ENCODE results near the gene CPNE4.

The CPNE4 gene

GRCh38 chr3:131692356-131692755 lies 342.5 kb downstream of the CPNE4 start:
- DNase-seq (ENCODE audit: low read depth): no peak

DNA sequence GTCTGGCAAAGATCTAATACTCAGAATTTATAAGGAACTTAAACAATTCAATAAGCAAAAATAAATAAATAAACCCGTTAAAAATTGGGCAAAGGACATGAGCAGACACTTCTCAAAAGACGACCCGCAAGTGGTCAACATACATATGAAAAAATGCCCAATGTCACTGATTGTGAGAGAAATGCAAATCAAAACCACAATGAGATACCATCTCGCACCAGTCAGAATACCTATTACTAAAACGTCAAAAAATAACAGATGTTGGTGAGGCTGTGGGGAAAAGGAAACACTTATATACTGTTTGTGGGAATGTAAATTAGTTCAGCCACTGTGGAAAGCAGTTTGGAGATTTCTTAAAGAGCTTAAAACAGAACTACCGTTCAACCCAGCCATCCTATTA lies 344.0 kb downstream of the CPNE4 start:
- no peak for DNase-seq (ENCODE audit: low read depth)

DNA sequence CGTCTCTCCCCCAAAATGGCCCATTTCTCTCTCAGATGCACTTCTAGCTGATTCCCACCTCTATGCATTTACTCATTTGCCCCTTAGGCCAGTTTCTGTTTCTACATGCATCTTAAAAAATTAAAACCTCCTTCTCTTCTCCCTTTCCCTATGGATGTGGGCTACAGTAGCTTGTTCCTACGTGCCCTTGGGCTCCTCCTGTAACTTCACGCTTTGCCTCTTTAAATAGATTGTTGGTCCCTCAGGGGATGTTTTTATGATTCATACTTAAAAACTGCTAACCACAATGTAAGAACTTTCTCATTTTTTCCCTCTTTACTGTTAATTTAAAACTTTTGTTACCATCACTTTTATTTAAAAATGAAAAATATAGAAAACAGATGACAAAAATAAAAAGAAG lies 346.4 kb downstream of the CPNE4 start:
- peak; percentile 45 for DNase-seq (ENCODE audit: low read depth)

- no peak for DNase-seq (ENCODE audit: low read depth)
These were observed 365.2 kb downstream of the CPNE4 start for GRCh38 chr3:131669600-131669999.

GRCh38 chr3:131658771-131659170 lies 376.0 kb downstream of the CPNE4 start:
- no peak for DNase-seq (ENCODE audit: low read depth)

DNA sequence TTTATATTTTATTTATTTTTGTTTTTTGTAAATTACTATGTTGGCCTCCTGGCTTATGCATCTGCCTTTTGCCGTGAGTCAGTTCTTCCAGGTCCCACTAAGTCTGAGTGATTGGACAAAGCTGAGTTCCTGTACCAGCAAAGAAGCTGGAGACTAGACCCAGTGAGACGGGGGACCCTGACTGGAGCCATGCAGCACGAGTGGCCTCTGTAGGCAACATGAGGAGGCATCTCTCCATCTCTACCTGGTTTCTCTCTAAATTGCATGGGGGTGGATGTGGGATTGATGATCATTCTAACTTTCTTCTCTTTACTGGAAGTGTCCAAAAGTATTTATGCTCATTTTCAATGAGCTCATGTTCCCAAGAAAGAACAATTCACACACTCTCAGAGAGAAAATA lies 376.7 kb downstream of the CPNE4 start:
- DNase-seq (ENCODE audit: low read depth): peak; percentile 1

- peak; percentile 6 for DNase-seq (ENCODE audit: low read depth)
These were observed 379.6 kb downstream of the CPNE4 start for GRCh38 chr3:131655070-131655690.

DNA sequence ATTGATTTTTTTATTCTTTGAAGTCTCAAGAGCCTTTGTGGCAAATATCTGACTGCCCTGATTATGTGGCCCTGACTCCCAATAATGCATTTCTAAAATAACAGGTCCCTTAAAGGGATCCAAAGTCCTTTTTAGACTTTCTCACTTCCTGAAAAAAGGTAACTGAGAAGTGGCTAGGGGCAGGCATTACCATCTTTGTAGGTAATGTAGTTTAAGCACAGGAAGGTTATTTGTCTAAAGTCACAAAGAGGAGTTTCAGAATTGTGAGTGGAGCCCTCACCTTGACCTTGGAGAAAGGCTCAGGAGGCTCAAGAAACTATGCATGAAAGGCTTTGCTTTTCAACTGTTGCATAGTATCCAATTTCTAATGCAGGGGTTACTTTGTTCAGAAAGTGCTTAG lies 389.2 kb downstream of the CPNE4 start:
- DNase-seq (ENCODE audit: low read depth): no peak

- DNase-seq (ENCODE audit: low read depth): no peak
These were observed 398.5 kb downstream of the CPNE4 start for GRCh38 chr3:131636266-131636775.

DNA sequence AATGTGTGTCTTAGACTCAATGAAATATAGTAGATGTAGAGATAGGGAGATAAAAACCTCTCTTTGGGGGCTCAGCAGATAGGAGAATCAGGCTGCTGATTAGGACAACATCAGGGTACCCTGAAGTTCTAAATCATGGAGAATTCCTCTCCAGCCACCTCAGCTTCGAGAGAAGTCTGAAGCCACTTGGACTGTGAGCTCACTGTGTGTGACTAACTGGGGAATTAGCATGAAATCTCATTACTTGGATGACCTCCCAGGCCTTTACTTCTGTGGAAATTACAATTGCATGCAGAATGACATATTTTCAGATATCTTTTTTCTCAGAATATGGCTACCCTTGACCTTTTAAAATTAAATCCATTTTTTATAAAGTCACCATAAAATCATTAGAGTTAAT lies 404.0 kb downstream of the CPNE4 start:
- DNase-seq (ENCODE audit: low read depth): no peak

DNA sequence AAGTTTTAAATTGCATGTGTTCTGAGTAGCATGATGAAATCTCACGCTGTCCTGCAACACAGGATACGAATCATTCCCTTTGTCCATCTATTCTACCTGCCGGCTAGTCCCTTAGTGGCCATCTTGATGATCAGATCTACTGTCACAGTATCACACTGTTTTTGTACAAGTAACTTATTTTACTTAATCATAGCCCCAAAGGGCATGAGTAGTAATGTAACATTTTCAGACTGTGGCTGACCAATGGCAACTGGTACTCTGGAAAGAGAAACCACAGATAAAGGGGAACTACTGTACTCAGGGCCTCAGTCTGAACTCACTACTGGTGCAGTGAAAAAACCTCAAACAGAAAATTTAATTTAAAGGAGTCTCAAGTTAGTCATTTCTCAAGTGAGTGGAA lies 404.7 kb downstream of the CPNE4 start:
- DNase-seq (ENCODE audit: low read depth): no peak

- DNase-seq (ENCODE audit: low read depth): no peak
These were observed 411.4 kb downstream of the CPNE4 start for GRCh38 chr3:131623431-131623830.

GRCh38 chr3:131622726-131623125 lies 412.1 kb downstream of the CPNE4 start:
- no peak for DNase-seq (ENCODE audit: low read depth)

DNA sequence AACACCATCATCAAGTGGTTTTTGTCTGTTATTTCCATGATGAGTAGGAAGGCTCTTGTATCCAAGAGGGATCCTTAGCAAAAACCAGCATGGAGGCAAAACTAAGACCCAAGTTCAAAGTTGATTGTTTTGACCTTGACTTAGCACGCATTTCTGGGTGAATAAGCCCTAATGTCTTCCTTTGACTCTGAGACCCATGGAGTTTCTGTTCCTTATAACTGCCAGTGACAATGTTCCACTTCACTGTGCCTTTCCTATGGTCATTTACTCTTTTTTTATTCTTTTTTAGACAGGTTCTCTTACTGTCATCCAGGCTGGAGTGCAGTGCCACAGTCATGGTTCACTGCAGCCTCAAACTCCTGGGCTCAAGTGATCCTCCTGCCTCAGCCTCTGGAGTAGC lies 413.8 kb downstream of the CPNE4 start:
- no peak for DNase-seq (ENCODE audit: low read depth)

- no peak for DNase-seq (ENCODE audit: low read depth)
These were observed 415.0 kb downstream of the CPNE4 start for GRCh38 chr3:131619821-131620220.

- no peak for DNase-seq (ENCODE audit: low read depth)
These were observed 418.1 kb downstream of the CPNE4 start for GRCh38 chr3:131616719-131617118.

DNA sequence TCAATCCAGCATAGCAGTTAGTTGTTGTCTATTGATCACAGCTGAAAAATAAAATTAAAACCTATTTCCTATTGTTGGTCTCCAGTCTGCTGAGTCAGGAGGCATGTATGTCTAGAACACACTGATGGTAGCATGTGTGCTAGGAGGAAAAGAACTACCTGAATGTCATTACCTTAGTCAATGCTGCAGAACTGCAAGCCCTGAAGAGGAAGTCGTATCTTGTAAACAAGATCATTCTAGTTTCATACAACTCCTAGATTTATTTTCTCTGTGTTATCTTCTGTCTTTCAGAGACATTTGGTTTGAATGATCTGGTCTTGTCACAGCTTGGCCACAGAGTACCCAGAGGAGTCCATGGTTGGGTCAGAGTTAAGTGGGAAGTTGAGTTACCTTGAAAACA lies 422.1 kb downstream of the CPNE4 start:
- no peak for DNase-seq (ENCODE audit: low read depth)

DNA sequence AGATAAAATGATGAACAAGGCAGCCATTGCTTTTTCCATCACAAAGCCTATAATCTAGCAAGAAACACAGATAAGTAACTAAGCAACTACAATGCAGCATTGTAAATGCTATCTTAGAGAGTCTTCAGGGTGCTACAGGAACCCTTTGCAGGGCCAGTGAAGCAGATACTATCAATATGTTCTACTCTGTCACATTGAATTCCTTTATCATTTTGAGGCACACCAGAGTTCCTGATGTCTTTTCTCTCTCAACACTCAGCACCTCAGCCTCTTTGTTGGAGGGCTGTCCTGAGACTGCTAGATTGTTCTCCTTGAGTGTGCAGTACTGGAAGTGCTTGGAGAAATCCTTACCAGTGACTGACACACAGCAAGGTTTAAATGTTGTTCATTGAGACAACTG lies 424.6 kb downstream of the CPNE4 start:
- no peak for DNase-seq (ENCODE audit: low read depth)

DNA sequence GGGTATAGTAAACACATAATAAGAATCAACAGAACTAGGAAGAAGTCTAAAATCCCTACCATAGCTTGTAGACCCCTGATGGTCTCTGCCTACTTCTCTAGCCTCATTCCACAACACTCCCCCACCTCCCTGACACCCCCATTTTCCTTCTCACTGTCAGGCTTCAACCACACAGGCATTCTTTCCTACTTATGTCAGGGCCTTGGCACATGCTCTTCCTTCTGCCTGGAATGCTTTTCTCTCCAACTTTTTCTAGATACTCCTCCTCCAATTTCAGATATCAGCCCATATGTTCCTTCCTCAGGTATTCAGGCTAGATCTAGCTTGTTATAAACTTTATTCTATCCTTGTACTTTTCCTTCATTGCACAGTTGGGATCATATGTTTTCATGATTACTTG lies 426.1 kb downstream of the CPNE4 start:
- DNase-seq (ENCODE audit: low read depth): no peak

DNA sequence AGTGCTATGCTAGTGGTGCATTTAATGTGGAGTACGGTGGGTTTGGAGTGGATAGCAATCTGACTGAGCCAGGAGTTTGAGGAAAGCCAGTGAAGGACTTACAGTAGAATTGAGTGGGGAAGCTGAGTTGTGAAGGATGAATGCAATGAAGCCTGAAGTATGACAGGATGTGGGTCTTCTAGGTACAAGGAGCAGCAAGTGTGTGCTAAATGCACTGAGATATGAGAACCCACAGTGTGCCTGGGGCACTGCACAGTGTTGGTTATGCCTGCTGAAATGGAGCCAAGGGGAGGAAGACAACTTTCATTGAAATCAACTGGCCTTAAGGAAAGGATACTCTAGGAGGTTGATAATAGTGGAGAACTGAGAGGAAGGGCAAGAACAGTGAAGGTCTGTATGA lies 426.5 kb downstream of the CPNE4 start:
- DNase-seq (ENCODE audit: low read depth): no peak

DNA sequence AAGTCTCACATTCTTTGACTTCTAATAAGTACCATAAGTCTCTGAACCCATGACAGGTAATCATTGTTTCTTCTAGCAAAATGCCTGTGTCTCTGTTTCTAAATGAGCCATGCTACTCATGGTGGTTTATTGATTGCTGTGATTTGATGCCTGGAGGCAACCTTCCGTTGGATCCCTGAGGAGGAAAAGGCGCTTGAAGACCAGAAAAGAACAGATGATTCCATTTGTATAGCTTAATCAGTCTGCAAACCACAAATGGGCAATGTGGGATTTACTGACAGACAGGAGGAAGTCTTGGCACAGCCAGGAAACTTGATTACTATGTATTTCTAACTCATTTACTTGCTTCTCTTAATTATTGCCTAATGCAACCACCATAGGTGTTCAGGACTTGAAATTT lies 428.9 kb downstream of the CPNE4 start:
- no peak for DNase-seq (ENCODE audit: low read depth)

DNA sequence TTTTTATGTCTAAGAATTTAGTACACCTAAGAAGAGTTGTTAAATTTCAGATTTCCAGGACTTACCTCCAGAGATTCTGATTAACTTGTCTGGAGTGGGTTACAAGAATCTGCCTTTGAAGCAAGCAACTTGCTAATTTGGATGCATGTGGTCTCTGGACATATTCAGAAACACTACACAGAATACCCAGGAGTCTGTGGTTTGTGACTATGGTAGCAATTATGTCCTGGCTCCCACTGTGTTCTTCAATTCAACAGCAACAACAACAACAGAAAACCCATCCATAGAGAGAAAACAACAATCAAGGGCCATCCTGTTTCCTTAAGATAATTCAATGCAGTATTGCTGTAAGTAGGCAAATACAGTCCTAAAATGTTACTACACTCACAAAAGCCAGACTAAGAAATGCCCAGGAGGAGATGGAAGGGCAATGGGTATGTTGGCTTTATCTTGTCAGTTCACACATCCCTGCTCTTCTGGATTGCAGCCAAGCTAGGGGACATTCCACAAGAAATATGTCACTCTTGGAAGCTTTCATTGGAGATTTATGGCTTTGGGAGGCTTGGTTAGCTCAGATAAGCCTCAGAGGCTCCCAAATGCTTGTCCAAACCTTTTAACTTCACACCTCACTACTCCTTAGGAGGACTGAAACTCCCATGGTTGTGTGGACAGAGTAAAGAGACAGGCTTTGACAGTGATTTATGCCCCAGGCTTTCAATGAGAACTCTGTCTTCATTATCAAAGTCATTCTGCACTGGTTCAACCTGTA lies 432.6 kb downstream of the CPNE4 start:
- DNase-seq (ENCODE audit: low read depth): no peak

GRCh38 chr3:131597816-131598215 lies 437.0 kb downstream of the CPNE4 start:
- no peak for DNase-seq (ENCODE audit: low read depth)

DNA sequence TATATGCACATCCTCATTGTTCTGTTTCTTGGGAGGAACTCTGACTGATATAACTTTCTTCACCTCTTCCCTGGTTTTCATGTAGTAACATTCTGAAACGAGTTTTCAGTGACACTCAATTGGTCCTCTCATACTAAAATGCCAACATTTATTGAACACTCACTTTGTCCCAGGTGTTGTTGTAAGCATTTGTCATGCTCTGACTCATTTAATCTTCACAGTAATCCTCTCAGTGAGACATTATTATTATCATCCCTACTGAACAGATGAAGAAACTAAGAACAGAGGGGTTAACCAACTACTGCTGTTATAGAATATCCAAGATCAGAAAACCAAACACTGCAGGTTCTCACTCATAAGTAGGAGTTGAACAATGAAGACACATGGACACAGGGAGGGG lies 437.9 kb downstream of the CPNE4 start:
- DNase-seq (ENCODE audit: low read depth): peak; percentile 3

Measured in ELR (cell line).